Measurements from ENCODE around the gene USP47. TPM values are rescaled to one million over a fixed set of nuclear protein-coding genes. Genes with fewer than 3 reads are reported as not detected.

USP47 gene
- total and polyA plus RNA-seq, 2 of the 8 experiments (the other 6 are each of a cell fraction or from before 2014, with no cell fraction given) = 4.2 to 21.3 TPM

DNA sequence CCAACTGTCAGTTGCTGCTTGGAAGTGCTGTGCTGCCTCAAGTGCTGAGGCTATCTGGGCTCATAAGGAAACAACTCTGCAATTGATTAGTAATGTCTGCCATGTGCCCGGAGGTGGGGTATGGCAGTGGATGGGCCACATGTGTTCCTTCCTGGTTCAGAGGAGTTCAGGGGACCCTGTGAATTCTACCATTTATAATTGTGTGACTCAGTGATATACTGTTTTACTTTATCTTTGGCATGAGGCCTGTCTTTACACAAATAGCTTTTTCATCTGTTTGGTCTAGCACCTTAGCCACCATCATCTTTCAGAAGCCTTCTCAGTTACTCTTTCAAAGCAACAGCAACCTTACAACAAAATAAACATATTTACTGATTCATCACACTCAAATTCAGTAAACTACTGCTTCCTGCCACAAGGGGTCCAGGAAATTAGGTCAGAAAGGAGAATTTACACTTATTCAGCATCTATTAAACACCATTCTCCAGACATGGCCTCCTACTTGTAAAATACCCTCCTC, 145.8 kb downstream of the USP47 start (continued):
- TF ChIP-seq SIN3A (conservative IDR thresholded peaks at IDR 0.05 in 1 of 2, IDR thresholded peaks at IDR 0.05 in 1 of 2; ENCODE audit: low read depth in 1 of 2, low read length in 2 of 2) = no peak
